Epithelial cell of esophagus (primary cell): Measurements from ENCODE around the gene GNB1L.

Source experiments
- DNase-seq: peaks from one replicate; pipeline ENCODE4 v3.0.0; 2010; ENCODE audit warnings: low read depth
- H3K4me3 ChIP-seq: 2 replicates; pipeline ENCODE4 v1.5.1; 2011; ENCODE audit warnings: mild to moderate bottlenecking, low read length, control low read depth
- TF ChIP-seq, protein P1 (sequence below): IDR thresholded peaks from 2 replicates; pipeline ENCODE4 v1.5.1; 2011; ENCODE audit warnings: low read depth, mild to moderate bottlenecking, low read length, control low read depth, inconsistent platforms; ENCODE audit not compliant: insufficient read depth; ENCODE audit errors: missing control alignments

Gene GNB1L

DNA sequence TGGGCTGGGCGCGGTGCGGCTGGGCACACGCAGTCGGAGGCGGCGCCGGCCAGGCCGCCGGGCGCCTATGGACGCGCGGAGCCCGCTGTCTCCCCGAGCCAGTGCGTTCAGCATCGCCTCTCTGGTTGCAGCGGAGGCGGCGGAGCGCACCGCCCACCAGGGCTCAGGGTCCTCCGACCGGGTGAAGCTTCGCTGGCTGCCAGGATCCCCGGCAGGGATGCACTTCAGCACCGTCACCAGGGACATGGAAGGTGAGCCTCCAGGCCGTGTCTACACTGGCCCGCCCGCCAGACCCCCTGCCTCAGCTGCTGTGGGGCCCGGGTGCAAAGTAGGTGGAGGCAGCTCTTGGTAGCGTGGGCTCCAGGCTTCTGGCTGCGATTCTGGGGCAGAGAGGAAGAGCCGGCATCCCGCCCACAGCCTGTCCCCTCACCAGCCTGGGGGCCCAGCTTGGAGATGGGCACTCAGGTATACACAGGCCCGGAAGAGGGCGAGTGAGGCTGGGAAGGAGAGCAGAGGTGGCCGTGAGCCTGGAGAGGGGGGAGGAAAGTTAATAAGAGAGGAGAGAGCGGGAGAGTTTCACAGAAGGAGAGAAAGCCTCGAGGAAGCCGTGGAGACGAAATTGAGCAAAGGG, 95.1 kb downstream of the GNB1L start:
- peak; percentile 43 for DNase-seq
- TF ChIP-seq, protein P1, sequence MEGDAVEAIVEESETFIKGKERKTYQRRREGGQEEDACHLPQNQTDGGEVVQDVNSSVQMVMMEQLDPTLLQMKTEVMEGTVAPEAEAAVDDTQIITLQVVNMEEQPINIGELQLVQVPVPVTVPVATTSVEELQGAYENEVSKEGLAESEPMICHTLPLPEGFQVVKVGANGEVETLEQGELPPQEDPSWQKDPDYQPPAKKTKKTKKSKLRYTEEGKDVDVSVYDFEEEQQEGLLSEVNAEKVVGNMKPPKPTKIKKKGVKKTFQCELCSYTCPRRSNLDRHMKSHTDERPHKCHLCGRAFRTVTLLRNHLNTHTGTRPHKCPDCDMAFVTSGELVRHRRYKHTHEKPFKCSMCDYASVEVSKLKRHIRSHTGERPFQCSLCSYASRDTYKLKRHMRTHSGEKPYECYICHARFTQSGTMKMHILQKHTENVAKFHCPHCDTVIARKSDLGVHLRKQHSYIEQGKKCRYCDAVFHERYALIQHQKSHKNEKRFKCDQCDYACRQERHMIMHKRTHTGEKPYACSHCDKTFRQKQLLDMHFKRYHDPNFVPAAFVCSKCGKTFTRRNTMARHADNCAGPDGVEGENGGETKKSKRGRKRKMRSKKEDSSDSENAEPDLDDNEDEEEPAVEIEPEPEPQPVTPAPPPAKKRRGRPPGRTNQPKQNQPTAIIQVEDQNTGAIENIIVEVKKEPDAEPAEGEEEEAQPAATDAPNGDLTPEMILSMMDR = no peak
- peak overlapping the region; percentile 42 for H3K4me3 ChIP-seq

- DNase-seq = no peak
- TF ChIP-seq, protein P1 = no peak
- no peak overlapping the region for H3K4me3 ChIP-seq
These were observed 95.7 kb downstream of the GNB1L start for GRCh38 chr22:19758896-19759426.

DNA sequence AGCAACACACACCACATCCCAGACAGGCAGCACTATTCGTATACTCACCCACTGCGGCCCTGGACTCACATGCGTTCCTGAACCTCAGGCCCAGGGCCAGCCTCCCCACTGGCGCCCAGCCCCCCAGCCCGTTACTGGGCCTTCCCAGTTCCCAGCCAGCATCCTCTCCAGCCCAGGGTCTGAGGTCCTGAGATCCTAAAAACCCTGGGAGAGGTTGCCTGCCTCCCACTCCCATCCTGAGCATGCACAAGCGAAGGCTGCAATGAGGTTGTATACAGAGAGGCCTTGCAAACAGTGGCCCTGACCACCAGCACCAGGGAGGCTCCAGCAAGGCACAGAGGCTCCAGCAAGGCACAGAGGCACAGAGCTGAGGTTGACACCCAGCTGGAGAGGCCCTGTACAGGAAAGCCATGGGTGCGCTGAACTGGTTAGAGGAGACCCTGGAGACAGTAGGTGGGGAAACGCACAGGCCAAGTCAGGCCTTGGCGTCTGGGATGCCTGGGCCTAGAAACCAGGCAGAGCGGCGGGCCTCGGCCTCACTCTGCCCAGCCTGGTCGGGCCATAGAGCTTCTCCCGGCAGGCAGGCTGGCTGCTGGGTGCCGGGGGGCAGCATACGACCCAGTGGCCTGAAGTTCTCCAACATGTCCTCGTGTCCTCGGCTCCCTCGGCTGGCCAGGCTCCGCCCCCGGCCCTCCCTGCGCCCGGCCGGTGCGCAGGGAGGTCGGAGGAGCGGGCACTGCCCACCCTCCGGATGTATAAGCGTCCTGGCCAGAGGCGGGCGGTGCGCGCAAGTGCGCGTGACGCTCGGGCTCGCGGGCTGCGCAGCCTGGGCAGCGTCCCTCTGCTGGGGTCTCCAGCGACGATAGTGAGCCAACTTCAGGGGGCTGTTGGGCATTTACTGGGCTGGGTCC, 96.4 kb downstream of the GNB1L start:
- TF ChIP-seq, protein P1 = no peak
- no peak overlapping the region for H3K4me3 ChIP-seq
- DNase-seq = no peak

DNA sequence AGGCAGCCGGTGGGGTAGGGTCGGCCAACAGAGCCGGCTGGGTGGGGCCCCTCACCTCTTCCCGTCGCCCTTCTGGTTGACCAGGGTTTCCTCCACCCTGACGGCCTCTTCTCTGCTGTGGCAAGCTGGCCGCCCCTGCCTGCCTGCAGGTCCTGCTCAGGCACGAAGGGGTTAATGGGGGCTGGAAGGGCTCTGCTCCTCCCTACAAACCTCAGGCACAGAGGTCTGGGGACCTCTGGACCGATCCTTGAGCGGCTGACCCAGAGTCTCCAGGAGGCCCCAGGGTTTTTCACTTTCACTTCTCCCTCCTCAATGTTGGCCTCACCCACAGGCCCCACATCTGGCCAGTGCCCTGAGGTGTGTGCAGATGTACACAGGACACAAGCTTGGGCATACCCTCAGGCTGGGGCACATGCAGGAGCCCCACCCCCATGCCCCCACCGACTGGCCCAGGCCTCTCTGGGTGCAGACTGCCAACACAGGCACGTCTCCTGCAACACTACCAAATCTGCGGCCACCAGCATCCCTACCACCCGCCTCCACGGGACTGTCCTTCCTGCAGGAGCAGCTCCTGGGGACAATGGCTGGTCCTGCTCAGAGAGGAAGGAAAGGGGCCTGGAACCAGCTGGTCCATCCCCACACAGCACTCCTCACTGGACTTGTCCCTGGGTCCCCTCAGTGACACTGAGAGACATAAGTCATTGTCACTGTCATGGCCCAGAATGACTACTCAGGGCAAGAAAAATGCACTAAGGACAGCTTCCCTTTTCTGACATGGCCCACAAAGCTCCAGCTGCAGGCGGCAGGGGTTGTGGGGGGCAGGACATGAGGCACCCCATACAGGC, 97.3 kb downstream of the GNB1L start:
- peak overlapping the region; percentile 4 for H3K4me3 ChIP-seq
- TF ChIP-seq, protein P1 = no peak
- no peak for DNase-seq

GRCh38 chr22:19756288-19757128, 98.2 kb downstream of the GNB1L start:
- DNase-seq = peak; percentile 82
- peak overlapping the region; percentile 4 for H3K4me3 ChIP-seq
- TF ChIP-seq, protein P1 = peak; percentile 63

DNA sequence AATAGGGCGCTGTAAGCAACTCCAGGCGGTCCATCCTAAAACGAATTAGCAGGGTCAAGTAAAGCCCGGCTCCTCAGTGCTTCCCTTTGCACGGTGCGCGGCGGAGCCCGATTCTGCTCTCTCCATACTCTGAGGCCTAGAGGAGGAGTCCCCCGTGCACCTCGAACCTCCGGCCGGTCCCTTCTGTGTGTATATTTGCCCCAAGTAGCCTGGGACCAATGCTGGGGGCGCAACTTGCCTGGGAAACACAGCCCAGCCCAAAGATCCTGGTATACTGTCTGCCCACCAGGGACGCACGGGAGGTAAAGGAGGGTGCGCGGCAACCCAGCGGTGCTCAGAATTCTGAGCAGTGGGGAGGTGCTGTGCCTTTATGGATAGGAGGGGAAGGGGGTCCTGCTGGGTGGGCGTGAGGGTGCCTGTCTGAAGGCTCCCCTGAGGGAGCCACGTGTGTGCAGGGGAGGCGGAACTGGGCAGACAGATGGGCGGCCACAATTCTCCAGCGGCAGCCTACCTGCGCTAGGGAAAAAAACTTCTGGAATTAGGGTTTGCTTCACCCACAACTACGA, 98.9 kb downstream of the GNB1L start:
- DNase-seq = no peak
- TF ChIP-seq, protein P1 = no peak
- H3K4me3 ChIP-seq = no peak overlapping the region
